ENCODE measurements around the gene CTDSPL.

GRCh38 chr3:37920156-37920699 lies 58.5 kb downstream of the CTDSPL start:
- TF ChIP-seq ATF3 (IDR thresholded peaks at IDR 0.05), result no peak
- TF ChIP-seq CTCF (IDR thresholded peaks at IDR 0.05; ENCODE audit: low read depth, low read length, missing input control), result no peak
- TF ChIP-seq RAD21 (IDR thresholded peaks at IDR 0.05), result no peak
- no peak for TF ChIP-seq FOXA2 (IDR thresholded peaks at IDR 0.05)
- TF ChIP-seq, protein P1, sequence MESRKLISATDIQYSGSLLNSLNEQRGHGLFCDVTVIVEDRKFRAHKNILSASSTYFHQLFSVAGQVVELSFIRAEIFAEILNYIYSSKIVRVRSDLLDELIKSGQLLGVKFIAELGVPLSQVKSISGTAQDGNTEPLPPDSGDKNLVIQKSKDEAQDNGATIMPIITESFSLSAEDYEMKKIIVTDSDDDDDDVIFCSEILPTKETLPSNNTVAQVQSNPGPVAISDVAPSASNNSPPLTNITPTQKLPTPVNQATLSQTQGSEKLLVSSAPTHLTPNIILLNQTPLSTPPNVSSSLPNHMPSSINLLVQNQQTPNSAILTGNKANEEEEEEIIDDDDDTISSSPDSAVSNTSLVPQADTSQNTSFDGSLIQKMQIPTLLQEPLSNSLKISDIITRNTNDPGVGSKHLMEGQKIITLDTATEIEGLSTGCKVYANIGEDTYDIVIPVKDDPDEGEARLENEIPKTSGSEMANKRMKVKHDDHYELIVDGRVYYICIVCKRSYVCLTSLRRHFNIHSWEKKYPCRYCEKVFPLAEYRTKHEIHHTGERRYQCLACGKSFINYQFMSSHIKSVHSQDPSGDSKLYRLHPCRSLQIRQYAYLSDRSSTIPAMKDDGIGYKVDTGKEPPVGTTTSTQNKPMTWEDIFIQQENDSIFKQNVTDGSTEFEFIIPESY (IDR thresholded peaks at IDR 0.05), result no peak
- TF ChIP-seq GABPA (IDR thresholded peaks at IDR 0.05 in 1 of 2, conservative IDR thresholded peaks at IDR 0.05 in 1 of 2), result no peak
- no peak for TF ChIP-seq EGR1 (IDR thresholded peaks at IDR 0.05; ENCODE audit: low read depth in 2 of 2)
- TF ChIP-seq, protein P2, sequence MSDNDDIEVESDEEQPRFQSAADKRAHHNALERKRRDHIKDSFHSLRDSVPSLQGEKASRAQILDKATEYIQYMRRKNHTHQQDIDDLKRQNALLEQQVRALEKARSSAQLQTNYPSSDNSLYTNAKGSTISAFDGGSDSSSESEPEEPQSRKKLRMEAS (IDR thresholded peaks at IDR 0.05), result no peak
- TF ChIP-seq NR2F2 (IDR thresholded peaks at IDR 0.05), result no peak
- no peak for TF ChIP-seq YY1 (IDR thresholded peaks at IDR 0.05)
- no peak for TF ChIP-seq JUND (IDR thresholded peaks at IDR 0.05)
- no peak for TF ChIP-seq SP1 (IDR thresholded peaks at IDR 0.05)
- no peak for TF ChIP-seq FOXA1 (IDR thresholded peaks at IDR 0.05)
- no peak for TF ChIP-seq RXRA (IDR thresholded peaks at IDR 0.05)
